GM13976 (cell line): Measurements from ENCODE around the gene MINK1.
"Not testable (repeated sequence)": the region's sequence is repeated elsewhere in the genome, so short reads cannot be mapped to it uniquely, and the experiment has no call there.

Experiments
- DNase-seq: peaks from one replicate; pipeline ENCODE4 v3.0.0; 2012; ENCODE audit warnings: low spot score
- CTCF ChIP-seq: IDR thresholded peaks from 2 replicates; pipeline ENCODE4 v1.5.1; 2012; ENCODE audit warnings: borderline replicate concordance, mild to moderate bottlenecking; ENCODE audit not compliant: insufficient read depth; ENCODE audit errors: extremely low read depth, missing control alignments, control extremely low read depth
- in situ Hi-C: fragments of 300-500 bp; cut with MboI; formaldehyde crosslinking; loops from one replicate; pipeline ENCODE4 v1.12.0; 2022; ENCODE audit warnings: low sequenced_read_pairs, mixed read lengths, inconsistent platforms; ENCODE audit not compliant: unreplicated experiment

The MINK1 gene

DNA sequence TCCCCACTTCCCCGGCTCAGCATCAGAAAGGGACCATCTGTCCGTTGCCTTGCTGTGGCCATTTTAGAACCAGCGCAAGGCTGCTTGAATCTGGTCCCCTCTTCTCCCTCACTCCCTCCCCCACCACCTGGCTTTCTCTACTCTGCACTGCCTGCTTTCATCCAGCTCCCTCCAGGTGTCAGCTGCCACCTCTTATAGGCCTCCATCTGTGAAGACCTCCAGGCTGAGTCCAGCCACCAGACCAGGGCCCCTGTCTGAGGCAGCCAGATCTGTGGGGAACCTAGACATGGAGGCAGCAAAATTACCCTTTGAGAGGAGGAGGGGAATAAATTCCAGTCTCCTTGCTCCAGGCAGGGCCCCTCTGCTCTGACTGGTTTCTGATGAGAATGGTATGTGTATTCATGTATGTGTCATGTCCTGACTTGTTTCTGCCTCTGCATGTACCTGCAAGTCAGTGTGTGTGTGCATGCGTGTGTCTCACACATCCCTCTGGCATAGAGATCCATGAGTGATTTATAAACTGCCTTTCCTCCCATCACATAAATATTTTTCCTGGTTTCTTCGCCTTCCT is 21.1 kb downstream of the MINK1 start:
- TF ChIP-seq CTCF = no peak
- in situ Hi-C loops = no loop called here
- DNase-seq = no peak

DNA sequence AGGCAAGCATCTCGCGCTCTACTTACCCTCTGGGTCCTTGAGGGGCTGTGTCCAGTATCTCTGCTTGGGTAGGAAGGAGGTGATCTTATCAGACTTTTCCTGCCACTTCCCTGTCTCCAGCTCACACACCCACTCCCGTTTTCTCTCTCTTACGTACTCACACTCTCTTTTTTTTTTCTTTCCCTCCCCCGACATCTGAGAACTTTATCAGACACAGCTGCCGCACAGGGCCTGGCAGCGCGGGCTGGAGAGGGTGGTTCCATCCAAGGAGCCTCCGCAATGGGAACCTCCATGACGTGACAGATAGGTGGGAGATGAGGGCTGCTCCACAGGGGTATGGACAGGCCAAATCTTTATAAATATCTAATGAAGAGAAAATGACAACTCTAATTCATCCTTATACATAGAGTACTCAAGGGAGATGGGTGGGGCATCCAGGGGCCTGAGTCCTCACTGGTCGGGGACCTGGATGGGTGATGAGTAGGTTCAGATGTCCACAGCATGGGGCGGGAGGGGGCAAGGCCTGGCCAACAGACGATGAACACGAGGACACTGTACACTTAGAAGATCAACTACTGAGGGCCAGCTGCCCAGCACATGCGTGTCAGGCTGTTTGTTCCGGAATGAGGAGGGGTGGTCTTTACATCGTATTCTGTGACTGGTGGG is 23.3 kb downstream of the MINK1 start:
- in situ Hi-C loops = no loop called here

GRCh38 chr17:4856937-4857314 is 23.8 kb downstream of the MINK1 start:
- no peak for TF ChIP-seq CTCF
- in situ Hi-C loops = no loop called here
- no peak for DNase-seq

More for the DNA sequence above, 23.3 kb downstream of the MINK1 start:
- TF ChIP-seq CTCF = no peak
- DNase-seq = no peak

- DNase-seq, in situ Hi-C loops: not testable (repeated sequence)
These were observed 24.2 kb downstream of the MINK1 start for GRCh38 chr17:4857347-4857746.

DNA sequence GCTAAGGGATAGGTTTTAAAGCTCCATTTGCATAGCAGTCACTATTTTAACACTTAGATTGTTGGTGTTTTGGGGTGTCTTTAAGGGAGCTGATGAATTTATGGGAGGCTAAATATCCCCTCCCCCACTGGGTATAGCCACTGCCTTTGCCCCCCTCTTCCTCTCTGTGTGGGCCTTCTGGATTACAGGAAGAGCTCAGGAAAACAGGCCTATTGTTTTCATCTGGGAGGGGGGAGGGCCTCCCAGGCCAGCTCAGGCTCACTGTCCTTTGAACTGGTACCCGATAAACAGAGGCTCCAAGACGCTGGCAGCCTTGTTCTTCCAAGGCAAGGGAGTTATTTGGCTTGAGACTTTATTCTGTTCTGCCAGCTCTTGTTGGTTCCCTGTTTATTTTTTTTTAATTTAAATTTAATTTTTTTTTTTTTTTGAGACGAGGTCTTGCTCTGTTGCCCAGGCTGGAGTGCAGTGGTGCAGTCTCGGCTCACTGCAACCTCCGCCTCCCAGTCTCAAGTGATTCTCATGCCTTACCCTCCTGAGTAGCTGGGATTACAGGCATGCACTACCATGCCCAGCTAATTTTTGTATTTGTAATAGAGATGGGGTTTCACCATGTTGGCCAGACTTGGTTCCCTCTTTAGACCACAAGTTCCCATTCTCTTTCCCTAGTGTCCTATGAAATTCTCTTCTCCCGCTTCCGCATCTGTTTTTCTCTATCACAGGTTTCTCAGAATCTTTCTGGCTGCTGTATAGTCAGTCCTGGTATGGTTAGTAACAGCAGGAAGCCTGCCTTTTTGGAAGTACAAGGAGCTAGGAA is 25.1 kb downstream of the MINK1 start:
- DNase-seq = no peak
- in situ Hi-C loops = no loop called here
- TF ChIP-seq CTCF = no peak

DNA sequence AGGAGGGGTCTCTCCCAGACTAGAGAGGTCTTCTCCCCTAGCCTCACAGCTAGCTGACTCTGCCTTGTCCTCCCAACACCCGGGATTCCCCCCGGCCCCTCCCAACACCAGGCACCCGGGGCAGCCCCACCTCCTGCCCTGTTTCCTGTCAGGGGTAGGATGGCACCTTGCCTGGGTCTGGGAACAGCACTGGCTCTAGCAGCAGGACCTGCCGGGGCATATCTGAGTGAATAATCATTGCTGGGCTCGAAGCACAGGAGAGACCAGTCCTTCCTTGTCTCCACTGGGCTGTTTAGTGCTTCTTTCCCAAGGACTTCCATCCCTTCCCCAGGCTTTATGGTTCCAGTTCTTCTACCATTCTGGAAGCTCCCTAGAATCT is 25.7 kb downstream of the MINK1 start:
- DNase-seq = no peak
- TF ChIP-seq CTCF = no peak
- in situ Hi-C loops = no loop called here
